H1 (cell line): ENCODE data around the gene MKLN1.

ENCODE experiments used
- SP2 ChIP-seq: IDR thresholded peaks from 2 replicates; pipeline ENCODE4 v1.6.1; 2012; ENCODE audit warnings: mild to moderate bottlenecking, low read length, inconsistent platforms
- TCF12 ChIP-seq: IDR thresholded peaks from 2 replicates; pipeline ENCODE4 v1.6.1; 2011; ENCODE audit warnings: low read depth, mild to moderate bottlenecking, low read length
- TEAD4 ChIP-seq: IDR thresholded peaks from 2 replicates; pipeline ENCODE4 v1.6.1; 2012; ENCODE audit warnings: low read depth, low read length, inconsistent platforms, mixed read lengths

- no peak for TF ChIP-seq TEAD4
- no peak for TF ChIP-seq SP2
- no peak for TF ChIP-seq TCF12
These were observed 9.3 kb downstream of the MKLN1 start for GRCh38 chr7:131336956-131337355.
